ENCODE measurements around the gene HM13.
"Not testable (repeated sequence)": the region's sequence is repeated elsewhere in the genome, so short reads cannot be mapped to it uniquely, and the experiment has no call there.

HM13 gene

GRCh38 chr20:31612271-31612640 is 98.0 kb downstream of the HM13 start:
- DNase-seq, result not testable (repeated sequence)

- DNase-seq, result no peak
These were observed 101.2 kb downstream of the HM13 start for GRCh38 chr20:31615416-31615815.

GRCh38 chr20:31617432-31618104 is 103.3 kb downstream of the HM13 start:
- no peak for DNase-seq
